ENCODE results near the gene TCF3. TPM values are rescaled to one million over a fixed set of nuclear protein-coding genes. Genes with fewer than 3 reads are reported as not detected.

The TCF3 gene
- total RNA-seq, 1 experiment from 2014 or later, result 91.5 TPM

GRCh38 chr19:1609680-1610474 is 42.5 kb downstream of the TCF3 start:
- H3K4me1 ChIP-seq (ENCODE audit: low read length), result peaks cover 14% of the 10 kb centered on the region
- H3K4me2 ChIP-seq (ENCODE audit: low read depth, low read length, poor library complexity, severe bottlenecking), result no peak overlapping the region
- peaks cover 4% of the 10 kb centered on the region for H3K79me2 ChIP-seq (ENCODE audit: low read length)
- no peak overlapping the region for H3K4me3 ChIP-seq (ENCODE audit: low read length)
- peaks cover 10% of the 10 kb centered on the region; the same call in 1 of the 2 replicates for H3K36me3 ChIP-seq (ENCODE audit: insufficient read depth, low read length)
- no peak for DNase-seq
- no peaks in the 10 kb centered on the region; the same call in 1 of the 2 replicates for H4K20me1 ChIP-seq (ENCODE audit: insufficient read depth, low read depth, low read length)
- H3K27ac ChIP-seq (ENCODE audit: low read length), result no peak overlapping the region
- no peaks in the 10 kb centered on the region for H3K27me3 ChIP-seq (ENCODE audit: low read length)
- H2AFZ ChIP-seq (ENCODE audit: low read length), result no peak overlapping the region
- H3K9ac ChIP-seq (ENCODE audit: low read length), result no peak overlapping the region
- H3K9me3 ChIP-seq (ENCODE audit: low read length), result no peaks in the 10 kb centered on the region
- no peaks in the 10 kb centered on the region for H3K9me2 ChIP-seq (replicated peaks; ENCODE audit: insufficient read depth, low read length)

- Histone ChIP-seq H3K27me3 (ENCODE audit: low read length) (no peaks in the 10 kb centered on the region), H3K9ac (ENCODE audit: low read length) (no peak overlapping the region), H4K20me1 (ENCODE audit: insufficient read depth, low read depth, low read length) (peaks cover under 1% of the 10 kb centered on the region; the same call in 1 of the 2 replicates), H3K36me3 (ENCODE audit: insufficient read depth, low read length) (0 out of 2 replicates have a peak, but pooled peaks cover 6% of the 10 kb centered on the region), H3K9me3 (ENCODE audit: low read length) (no peaks in the 10 kb centered on the region), H3K9me2 (replicated peaks; ENCODE audit: insufficient read depth, low read length) (no peaks in the 10 kb centered on the region), H3K27ac (ENCODE audit: low read length) (no peak overlapping the region), H3K4me3 (ENCODE audit: low read length) (no peak overlapping the region), H3K4me1 (ENCODE audit: low read length) (peaks cover 17% of the 10 kb centered on the region), H2AFZ (ENCODE audit: low read length) (no peak overlapping the region), H3K4me2 (ENCODE audit: low read depth, low read length, poor library complexity, severe bottlenecking) (no peak overlapping the region), H3K79me2 (ENCODE audit: low read length) (peaks cover 12% of the 10 kb centered on the region)
- peak; percentile 49 for DNase-seq
Observed at GRCh38 chr19:1609103-1609396, 43.4 kb downstream of the TCF3 start.

GRCh38 chr19:1608359-1609102 is 43.9 kb downstream of the TCF3 start:
- DNase-seq, result no peak
- Histone ChIP-seq H3K9me2 (replicated peaks; ENCODE audit: insufficient read depth, low read length) (no peaks in the 10 kb centered on the region), H3K36me3 (ENCODE audit: insufficient read depth, low read length) (peaks cover 8% of the 10 kb centered on the region; the same call in 1 of the 2 replicates), H4K20me1 (ENCODE audit: insufficient read depth, low read depth, low read length) (peaks cover 5% of the 10 kb centered on the region; the same call in 1 of the 2 replicates), H3K9me3 (ENCODE audit: low read length) (no peaks in the 10 kb centered on the region), H3K4me3 (ENCODE audit: low read length) (no peak overlapping the region), H3K4me2 (ENCODE audit: low read depth, low read length, poor library complexity, severe bottlenecking) (no peak overlapping the region), H3K4me1 (ENCODE audit: low read length) (peaks cover 22% of the 10 kb centered on the region), H3K9ac (ENCODE audit: low read length) (no peak overlapping the region), H3K79me2 (ENCODE audit: low read length) (peaks cover 17% of the 10 kb centered on the region), H3K27ac (ENCODE audit: low read length) (no peak overlapping the region), H2AFZ (ENCODE audit: low read length) (no peak overlapping the region), H3K27me3 (ENCODE audit: low read length) (no peaks in the 10 kb centered on the region)

GRCh38 chr19:1606138-1606651 is 46.2 kb downstream of the TCF3 start:
- H3K79me2 ChIP-seq (ENCODE audit: low read length), result peaks cover 38% of the 10 kb centered on the region
- H3K9me2 ChIP-seq (replicated peaks; ENCODE audit: insufficient read depth, low read length), result no peaks in the 10 kb centered on the region
- peak overlapping the region; percentile 85; the same call in 1 of the 2 replicates for H2AFZ ChIP-seq (ENCODE audit: low read length)
- no peaks in the 10 kb centered on the region for H3K27me3 ChIP-seq (ENCODE audit: low read length)
- peak overlapping the region; percentile 82 for H3K27ac ChIP-seq (ENCODE audit: low read length)
- H3K4me1 ChIP-seq (ENCODE audit: low read length), result peaks cover 23% of the 10 kb centered on the region
- H3K9me3 ChIP-seq (ENCODE audit: low read length), result no peaks in the 10 kb centered on the region
- peaks cover 11% of the 10 kb centered on the region; the same call in 1 of the 2 replicates for H3K36me3 ChIP-seq (ENCODE audit: insufficient read depth, low read length)
- peak overlapping the region; percentile 98 for H3K4me3 ChIP-seq (ENCODE audit: low read length)
- H3K4me2 ChIP-seq (ENCODE audit: low read depth, low read length, poor library complexity, severe bottlenecking), result peak overlapping the region; percentile 82
- H4K20me1 ChIP-seq (ENCODE audit: insufficient read depth, low read depth, low read length), result 0 out of 2 replicates have a peak, but pooled peaks cover 10% of the 10 kb centered on the region
- H3K9ac ChIP-seq (ENCODE audit: low read length), result peak overlapping the region; percentile 72
- DNase-seq, result no peak

GRCh38 chr19:1605236-1606137 is 46.9 kb downstream of the TCF3 start, which contains the start of gene UQCR11:
Gene UQCR11, minus strand, starts transcription at chr19:1605462. Its CDS starts 53 bp downstream, at chr19:1605409.
- Histone ChIP-seq H4K20me1 (ENCODE audit: insufficient read depth, low read depth, low read length) (0 out of 2 replicates have a peak, but pooled peaks cover 10% of the 10 kb centered on the region), H3K36me3 (ENCODE audit: insufficient read depth, low read length) (peaks cover 9% of the 10 kb centered on the region; the same call in 1 of the 2 replicates), H2AFZ (ENCODE audit: low read length) (peak within 1 kb of the TSS; percentile 85; the same call in 1 of the 2 replicates), H3K4me1 (ENCODE audit: low read length) (peaks cover 23% of the 10 kb centered on the region), H3K9me2 (replicated peaks; ENCODE audit: insufficient read depth, low read length) (no peaks in the 10 kb centered on the region), H3K9ac (ENCODE audit: low read length) (peak within 1 kb of the TSS; percentile 98), H3K4me2 (ENCODE audit: low read depth, low read length, poor library complexity, severe bottlenecking) (peak within 1 kb of the TSS; percentile 82), H3K79me2 (ENCODE audit: low read length) (peaks cover 44% of the 10 kb centered on the region), H3K27me3 (ENCODE audit: low read length) (no peaks in the 10 kb centered on the region), H3K4me3 (ENCODE audit: low read length) (peak within 1 kb of the TSS; percentile 98), H3K9me3 (ENCODE audit: low read length) (no peaks in the 10 kb centered on the region), H3K27ac (ENCODE audit: low read length) (peak within 1 kb of the TSS; percentile 82)
- DNase-seq, result peak; percentile 98

GRCh38 chr19:1602091-1602707 is 50.2 kb downstream of the TCF3 start:
- peaks cover 23% of the 10 kb centered on the region for H3K4me1 ChIP-seq (ENCODE audit: low read length)
- H2AFZ ChIP-seq (ENCODE audit: low read length), result no peak overlapping the region
- H3K36me3 ChIP-seq (ENCODE audit: insufficient read depth, low read length), result peaks cover 13% of the 10 kb centered on the region; the same call in 1 of the 2 replicates
- H3K27ac ChIP-seq (ENCODE audit: low read length), result no peak overlapping the region
- no peak overlapping the region for H3K4me3 ChIP-seq (ENCODE audit: low read length)
- H3K27me3 ChIP-seq (ENCODE audit: low read length), result no peaks in the 10 kb centered on the region
- H3K9me2 ChIP-seq (replicated peaks; ENCODE audit: insufficient read depth, low read length), result no peaks in the 10 kb centered on the region
- no peak overlapping the region for H3K9ac ChIP-seq (ENCODE audit: low read length)
- H3K9me3 ChIP-seq (ENCODE audit: low read length), result no peaks in the 10 kb centered on the region
- peaks cover 46% of the 10 kb centered on the region for H3K79me2 ChIP-seq (ENCODE audit: low read length)
- peaks cover 18% of the 10 kb centered on the region; the same call in 1 of the 2 replicates for H4K20me1 ChIP-seq (ENCODE audit: insufficient read depth, low read depth, low read length)
- no peak overlapping the region for H3K4me2 ChIP-seq (ENCODE audit: low read depth, low read length, poor library complexity, severe bottlenecking)
- no peak for DNase-seq

- Histone ChIP-seq H3K79me2 (ENCODE audit: low read length) (peaks cover 46% of the 10 kb centered on the region), H3K4me3 (ENCODE audit: low read length) (no peak overlapping the region), H3K9me3 (ENCODE audit: low read length) (no peaks in the 10 kb centered on the region), H3K27ac (ENCODE audit: low read length) (no peak overlapping the region), H3K9ac (ENCODE audit: low read length) (no peak overlapping the region), H3K27me3 (ENCODE audit: low read length) (no peaks in the 10 kb centered on the region), H2AFZ (ENCODE audit: low read length) (no peak overlapping the region), H3K4me1 (ENCODE audit: low read length) (peaks cover 20% of the 10 kb centered on the region), H4K20me1 (ENCODE audit: insufficient read depth, low read depth, low read length) (peaks cover 20% of the 10 kb centered on the region; the same call in 1 of the 2 replicates), H3K36me3 (ENCODE audit: insufficient read depth, low read length) (peaks cover 15% of the 10 kb centered on the region; the same call in 1 of the 2 replicates), H3K4me2 (ENCODE audit: low read depth, low read length, poor library complexity, severe bottlenecking) (no peak overlapping the region), H3K9me2 (replicated peaks; ENCODE audit: insufficient read depth, low read length) (no peaks in the 10 kb centered on the region)
- no peak for DNase-seq
Observed at GRCh38 chr19:1601613-1602064, 50.8 kb downstream of the TCF3 start.

All from Karpas-422 (cell line).